ENCODE measurements around the gene SULT1C4. TPM values are rescaled to one million over a fixed set of nuclear protein-coding genes. Genes with fewer than 3 reads are reported as not detected.

The SULT1C4 gene
- total RNA-seq, result 4.7 and 8.0 TPM in 2 replicates

DNA sequence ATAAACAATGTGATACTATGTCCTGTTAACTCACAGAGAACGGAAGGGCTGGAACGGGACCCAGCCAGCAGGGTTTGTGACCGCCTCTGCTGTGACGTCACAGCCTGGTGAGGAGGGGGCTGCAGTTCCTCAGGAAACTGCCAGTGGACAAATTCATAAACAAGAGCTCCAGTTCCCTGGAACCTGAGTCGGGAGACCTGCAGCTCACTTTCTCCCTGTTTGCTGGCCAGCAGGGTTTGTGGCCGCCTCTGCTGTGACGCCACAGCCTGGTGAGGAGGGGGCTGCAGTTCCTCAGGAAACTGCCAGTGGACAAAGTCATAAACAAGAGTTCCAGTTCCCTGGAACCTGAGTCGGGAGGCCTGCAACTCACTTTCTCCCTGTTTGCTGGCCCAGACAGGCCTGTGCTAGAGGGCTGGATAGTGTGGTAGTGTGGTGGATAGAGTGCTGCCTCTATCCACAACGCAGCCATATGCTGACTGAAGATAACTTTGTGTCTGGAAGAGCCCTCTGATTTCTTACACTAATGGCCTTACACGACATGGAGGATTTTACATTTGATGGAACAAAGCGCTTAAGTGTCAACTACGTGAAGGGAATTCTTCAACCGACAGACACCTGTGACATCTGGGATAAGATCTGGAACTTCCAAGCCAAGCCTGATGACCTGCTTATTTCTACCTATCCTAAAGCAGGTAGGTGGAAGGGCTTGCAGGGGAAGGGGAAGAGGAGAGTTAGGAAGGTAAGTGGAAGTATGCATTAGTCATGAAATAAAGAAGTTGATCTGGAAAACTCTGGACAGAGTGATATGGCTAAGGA lies at the start of gene SULT1C4:
TSS of gene SULT1C4 (plus strand) at position 140 of the 816 bp plus-strand sequence. CDS start at position 524, 384 bp downstream.

Small RNA genes within 50 kb of the gene (small RNA-seq; reads per million reads assigned to genes)
- gene SMIM12P1, result not detected

Other genes starting within 250 kb of the SULT1C4 start
- not detected in 2 replicates for gene SULT1C3, start 138.0 kb upstream of the SULT1C4 start, total RNA-seq
- gene SULT1C2, start 89.1 kb upstream of the SULT1C4 start, total RNA-seq, result not detected in 2 replicates
- gene GCC2, start 71.3 kb downstream of the SULT1C4 start, total RNA-seq, result 38.1 and 42.7 TPM in 2 replicates
- gene LIMS1, start 156.5 kb downstream of the SULT1C4 start, total RNA-seq, result 139 and 180 TPM in 2 replicates